Prostate gland (tissue), 2 donors: ENCODE data around the gene CNDP2. TPM values are rescaled to one million over a fixed set of nuclear protein-coding genes. Genes with fewer than 3 reads are reported as not detected.

ENCODE experiments used
- DNase-seq: peaks from one replicate; pipeline ENCODE4 v3.0.0-alpha.2; 2019; ENCODE audit warnings: low spot score
- H3K27ac ChIP-seq, 2 donors: fragments of 200-600 bp; sonication (generic); 2 replicates each; pipeline ENCODE4 v1.5.1; 2017 to 2019
- H3K27me3 ChIP-seq: fragments of 200-600 bp; sonication (generic); replicated peaks from 2 replicates; pipeline ENCODE4 v1.5.1; 2019; ENCODE audit not compliant: insufficient read depth
- H3K36me3 ChIP-seq, 2 donors: fragments of 200-600 bp; sonication (generic); 1 replicate in 1 of 2; 2 replicates in 1 of 2; pipeline versions ENCODE4 v1.5.1 to v1.8.1; 2017 to 2019
- H3K4me1 ChIP-seq: fragments of 200-600 bp; sonication (generic); replicated peaks from 2 replicates; pipeline ENCODE4 v1.5.1; 2019
- H3K4me3 ChIP-seq, 2 donors: fragments of 200-600 bp; sonication (generic); 2 replicates each; pipeline ENCODE4 v1.5.1; 2017 to 2019
- H3K9me3 ChIP-seq: fragments of 200-600 bp; sonication (generic); 2 replicates; pipeline ENCODE4 v1.5.1; 2017
- CTCF ChIP-seq, 4 experiments: fragments of 200-600 bp in 2 of 4; fragments of 450-650 bp in 2 of 4; sonication (generic) in 2 of 4; IDR thresholded peaks; 1 replicate in 3 of 4; 2 replicates in 1 of 4; pipeline ENCODE4 v1.5.1; 2016 to 2019; ENCODE audit warnings: antibody characterized with exemption in 4 of 4, mild to moderate bottlenecking in 2 of 4, moderate library complexity in 2 of 4
- POLR2A ChIP-seq: fragments of 450-650 bp; IDR thresholded peaks from one replicate; pipeline ENCODE4 v1.6.1; 2016; ENCODE audit warnings: antibody characterized with exemption, mild to moderate bottlenecking
- POLR2AphosphoS5 ChIP-seq: sonication (generic); formaldehyde crosslinking; IDR thresholded peaks from one replicate; pipeline ENCODE4 v1.6.1; 2017; ENCODE audit warnings: antibody characterized with exemption
- WGBS: methylation state at CpG from one replicate; pipeline ENCODE4 v1.1.5; 2018; 5-methylcytosine and 5-hydroxymethylcytosine counted together
- intact Hi-C: fragments of 100-400 bp; cut with DNase I; formaldehyde crosslinking; loops from one replicate; pipeline ENCODE4 v1.14.2; 2022
- total RNA-seq, 2 donors: library from RNA; depleted of rRNA; stranded (reverse); fragments of >200 nt; gene quantifications; one replicate each; pipeline ENCODE4 v1.1.0, GENCODE V29; 2016

CNDP2 gene
- total RNA-seq, 2 donors from 2014 or later: 144 to 294 TPM

- intact Hi-C loops: no loop called here
- no peak for TF ChIP-seq CTCF (IDR thresholded peaks at IDR 0.05)
- no peak for TF ChIP-seq POLR2AphosphoS5
- no peak for TF ChIP-seq POLR2A
- H3K4me3 ChIP-seq: no peak overlapping the region
- H3K4me1 ChIP-seq: no peaks in the 10 kb centered on the region
- H3K9me3 ChIP-seq: no peaks in the 10 kb centered on the region
- no peak for DNase-seq
- H3K36me3 ChIP-seq: peaks cover 0 to 39% of the 10 kb centered on the region in 2 donors
- H3K27ac ChIP-seq: no peak overlapping the region
- WGBS: 95% methylated on average over 18 of the region's 18 CpGs
- H3K27me3 ChIP-seq: no peaks in the 10 kb centered on the region
Measured at GRCh38 chr18:74514860-74515495, 18.8 kb downstream of the CNDP2 start.

- Histone ChIP-seq H3K27ac (no peak overlapping the region), H3K27me3 (no peaks in the 10 kb centered on the region), H3K9me3 (no peaks in the 10 kb centered on the region), H3K4me1 (no peaks in the 10 kb centered on the region), H3K4me3 (no peak overlapping the region), H3K36me3 (peaks cover 0 to 39% of the 10 kb centered on the region in 2 donors)
- WGBS: 92% methylated on average over 13 of the region's 13 CpGs
- no peak for DNase-seq
- TF ChIP-seq POLR2AphosphoS5: no peak
- no peak for TF ChIP-seq POLR2A
- TF ChIP-seq CTCF (IDR thresholded peaks at IDR 0.05): no peak
- intact Hi-C loops: no loop called here
Measured at GRCh38 chr18:74515620-74516231, 19.6 kb downstream of the CNDP2 start.

- intact Hi-C loops: no loop called here
- 90% methylated on average over 35 of the region's 35 CpGs for WGBS
- H3K36me3 ChIP-seq: peaks cover 0 to 39% of the 10 kb centered on the region in 2 donors
- H3K27me3 ChIP-seq: no peaks in the 10 kb centered on the region
- no peaks in the 10 kb centered on the region for H3K9me3 ChIP-seq
- TF ChIP-seq CTCF (IDR thresholded peaks at IDR 0.05) (no peak), POLR2AphosphoS5 (no peak), POLR2A (no peak)
- H3K4me1 ChIP-seq: no peaks in the 10 kb centered on the region
- H3K27ac ChIP-seq: no peak overlapping the region
- no peak overlapping the region for H3K4me3 ChIP-seq
- DNase-seq: no peak
Measured at GRCh38 chr18:74516271-74517235, 20.4 kb downstream of the CNDP2 start.

GRCh38 chr18:74517236-74517630, 21.1 kb downstream of the CNDP2 start:
- intact Hi-C loops: no loop called here
- H3K27ac ChIP-seq: no peak overlapping the region
- 78% methylated on average over 15 of the region's 15 CpGs for WGBS
- no peaks in the 10 kb centered on the region for H3K27me3 ChIP-seq
- no peaks in the 10 kb centered on the region for H3K9me3 ChIP-seq
- no peak for DNase-seq
- TF ChIP-seq POLR2AphosphoS5: no peak
- no peak for TF ChIP-seq CTCF (IDR thresholded peaks at IDR 0.05)
- H3K4me1 ChIP-seq: no peaks in the 10 kb centered on the region
- peaks cover 0 to 39% of the 10 kb centered on the region in 2 donors for H3K36me3 ChIP-seq
- H3K4me3 ChIP-seq: no peak overlapping the region
